Measurements from ENCODE around the gene GIMAP8.
"Not testable (repeated sequence)": the region's sequence is repeated elsewhere in the genome, so short reads cannot be mapped to it uniquely, and the experiment has no call there.

The GIMAP8 gene

DNA sequence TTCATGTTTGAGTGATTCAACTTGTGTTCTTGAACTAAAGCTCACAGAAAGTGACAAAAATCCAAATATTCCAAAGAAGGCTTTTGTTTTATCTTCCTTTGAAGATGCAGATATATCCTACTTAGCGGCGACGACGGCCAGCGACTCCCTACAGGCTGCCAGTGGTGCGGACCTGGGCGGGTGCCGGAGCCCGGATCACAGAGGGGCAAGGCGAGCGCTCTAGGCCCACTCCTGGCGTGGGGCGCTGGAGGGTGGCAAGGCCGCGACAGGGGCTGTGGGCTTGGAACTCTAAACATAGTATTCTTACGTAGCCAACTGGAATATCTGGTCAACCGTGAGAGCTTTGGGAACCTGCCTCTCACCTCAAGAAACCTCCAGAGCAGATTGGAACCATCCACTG is 63.3 kb downstream of the GIMAP8 start:
- DNase-seq (ENCODE audit: low read depth in 1 of 2, low spot score in 1 of 2): no peak

DNA sequence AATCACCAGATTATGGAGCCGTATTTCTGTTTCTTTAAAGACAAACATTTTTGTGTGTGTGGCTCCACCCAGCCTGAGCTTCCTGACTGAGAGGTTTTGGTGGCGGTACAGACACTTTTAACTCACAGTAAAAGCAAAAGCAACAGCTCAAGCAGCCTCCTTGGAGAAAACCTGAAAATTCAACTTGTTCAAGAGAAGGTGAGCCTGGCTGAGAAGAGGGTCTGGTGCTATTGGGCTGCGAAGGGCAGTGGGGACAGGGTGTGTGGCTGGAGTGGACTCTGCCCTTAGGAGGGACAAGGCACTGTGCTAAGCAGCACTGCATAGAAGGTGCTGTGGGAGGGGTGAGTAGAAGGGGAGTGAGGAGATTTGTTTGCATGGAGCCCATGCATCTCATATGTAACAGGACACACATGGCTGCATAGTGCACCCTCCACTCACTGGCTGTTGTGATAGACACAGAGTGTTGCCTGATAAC is 64.4 kb downstream of the GIMAP8 start, which contains the start of gene GIMAP7:
Gene GIMAP7, plus strand, starts transcription at position 125 of the 475 bp plus-strand sequence. CDS start 5,103 bp downstream, outside the sequence.
- DNase-seq (ENCODE audit: low read depth in 1 of 2, low spot score in 1 of 2): peak; percentile 33 to 34

DNA sequence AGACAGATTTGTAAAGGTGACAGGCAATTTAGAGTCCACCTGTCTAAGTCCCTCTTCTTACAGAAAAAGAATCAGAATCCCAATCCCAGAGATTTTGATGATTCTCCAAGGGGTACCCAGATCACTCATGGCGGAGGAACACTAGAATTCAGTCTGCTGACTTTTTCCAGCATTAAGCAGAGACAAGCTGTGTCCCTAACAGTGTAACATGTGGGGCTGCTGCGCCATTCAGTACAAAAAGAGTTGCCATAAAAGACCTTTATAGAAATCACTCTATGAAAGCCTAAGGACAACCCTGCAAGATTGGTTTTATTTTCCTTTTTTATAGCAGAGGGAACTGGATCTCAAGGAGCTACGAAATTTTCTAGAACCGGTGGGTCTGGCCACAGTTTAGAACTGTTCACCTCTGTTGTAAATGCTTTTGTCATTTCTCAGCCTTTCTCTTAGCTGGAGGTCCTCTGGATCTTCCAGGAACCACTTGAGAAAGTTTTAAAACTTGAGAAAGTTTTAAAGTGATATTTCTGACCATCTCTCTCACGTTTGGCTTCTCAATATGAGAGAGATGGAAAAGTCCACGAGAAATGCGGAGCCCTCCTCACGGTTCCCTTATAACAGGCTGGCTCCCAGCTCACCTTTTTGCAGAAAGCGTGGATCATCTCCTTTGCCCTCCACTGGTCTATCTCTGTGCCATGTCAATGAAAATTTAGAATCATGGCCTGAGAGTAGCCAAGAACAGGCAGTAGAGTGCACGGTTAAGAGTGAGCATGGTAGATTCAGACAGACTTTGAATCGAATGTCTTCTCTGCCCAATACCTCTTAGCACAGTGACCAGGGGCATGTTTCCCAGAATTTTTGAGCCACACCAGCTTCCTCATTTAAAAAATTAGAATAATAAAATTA is 65.1 kb downstream of the GIMAP8 start:
- DNase-seq (ENCODE audit: low read depth in 1 of 2, low spot score in 1 of 2): no peak

DNA sequence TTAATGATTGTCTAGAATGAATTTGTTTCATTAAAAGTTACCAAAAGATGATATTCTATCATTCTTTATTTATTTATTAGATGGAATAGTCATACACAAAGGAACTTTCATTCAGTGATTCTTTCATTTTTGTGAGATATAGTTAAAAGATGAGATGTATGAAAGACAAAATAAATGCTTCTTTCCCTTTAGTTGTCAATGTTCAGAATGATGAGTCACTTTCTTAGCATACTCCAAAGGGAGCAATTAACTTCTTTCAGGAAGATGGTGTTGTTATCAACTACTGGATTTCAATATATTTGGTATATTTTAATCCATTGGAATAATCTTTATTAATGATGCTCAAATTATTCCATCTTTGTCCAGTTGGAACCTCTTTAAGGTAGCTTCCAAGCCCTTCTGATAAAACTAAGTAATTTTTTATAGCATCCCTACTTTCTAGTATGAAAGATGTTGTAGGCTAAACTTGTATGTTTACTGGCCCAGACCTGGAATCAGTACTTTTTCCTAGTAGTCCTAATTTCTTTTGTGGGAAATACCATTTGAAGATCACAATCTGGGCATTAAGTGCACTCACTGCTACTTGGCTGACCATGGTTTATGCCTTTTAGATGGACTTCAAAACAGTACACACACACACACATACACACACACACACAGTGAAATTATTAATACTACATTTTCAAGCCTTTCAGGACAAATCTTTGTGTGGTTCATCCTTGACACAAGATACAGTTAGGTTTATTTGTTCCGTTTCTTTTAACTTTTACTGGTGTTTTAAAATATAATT is 66.7 kb downstream of the GIMAP8 start:
- no peak for DNase-seq (ENCODE audit: low read depth in 1 of 2, low spot score in 1 of 2)

DNA sequence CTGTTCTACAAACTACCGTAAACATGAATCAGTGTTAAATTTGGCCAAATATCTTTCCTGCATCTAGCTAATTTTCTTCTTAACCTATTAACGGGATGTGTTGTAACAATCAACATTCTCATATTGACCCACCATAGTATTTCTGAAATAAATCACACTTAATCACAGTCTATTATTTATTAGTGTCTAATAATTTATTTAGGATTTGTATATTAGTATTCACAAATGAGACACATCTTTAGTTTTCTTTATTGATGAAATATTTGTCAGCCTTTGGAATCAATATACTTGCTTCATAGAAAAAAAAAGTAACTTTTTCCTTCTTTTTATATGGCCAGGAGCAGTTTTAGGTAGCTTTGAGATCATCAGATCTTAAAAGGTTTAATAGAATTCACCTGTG is 68.9 kb downstream of the GIMAP8 start:
- no peak for DNase-seq (ENCODE audit: low read depth in 1 of 2, low spot score in 1 of 2)

DNA sequence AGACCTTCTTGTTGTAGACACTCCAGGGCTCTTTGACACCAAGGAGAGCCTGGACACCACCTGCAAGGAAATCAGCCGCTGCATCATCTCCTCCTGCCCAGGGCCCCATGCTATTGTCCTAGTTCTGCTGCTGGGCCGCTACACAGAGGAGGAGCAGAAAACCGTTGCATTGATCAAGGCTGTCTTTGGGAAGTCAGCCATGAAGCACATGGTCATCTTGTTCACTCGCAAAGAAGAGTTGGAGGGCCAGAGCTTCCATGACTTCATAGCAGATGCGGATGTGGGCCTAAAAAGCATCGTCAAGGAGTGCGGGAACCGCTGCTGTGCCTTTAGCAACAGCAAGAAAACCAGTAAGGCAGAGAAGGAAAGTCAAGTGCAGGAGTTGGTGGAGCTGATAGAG is 69.7 kb downstream of the GIMAP8 start:
- no peak for DNase-seq (ENCODE audit: low read depth in 1 of 2, low spot score in 1 of 2)

DNA sequence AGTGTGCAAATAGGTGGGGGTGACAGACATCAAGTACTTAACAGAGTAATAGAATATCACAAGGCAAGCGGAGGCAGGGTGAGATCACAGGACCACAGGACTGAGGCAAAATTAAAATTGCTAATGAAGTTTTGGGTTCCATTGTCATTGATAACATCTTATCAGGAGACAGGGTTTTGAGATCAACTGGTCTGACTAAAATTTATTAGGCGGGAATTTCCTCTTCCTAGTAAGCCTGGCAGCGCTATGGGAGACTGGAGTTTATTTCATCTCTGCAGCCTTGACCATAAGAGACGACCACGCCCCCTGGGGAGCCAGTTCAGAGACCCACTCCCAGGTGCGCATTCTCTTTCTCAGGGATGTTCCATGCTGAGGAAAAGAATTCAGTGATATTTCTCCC is 72.5 kb downstream of the GIMAP8 start:
- not testable (repeated sequence) for DNase-seq (ENCODE audit: low read depth in 1 of 2, low spot score in 1 of 2)

DNA sequence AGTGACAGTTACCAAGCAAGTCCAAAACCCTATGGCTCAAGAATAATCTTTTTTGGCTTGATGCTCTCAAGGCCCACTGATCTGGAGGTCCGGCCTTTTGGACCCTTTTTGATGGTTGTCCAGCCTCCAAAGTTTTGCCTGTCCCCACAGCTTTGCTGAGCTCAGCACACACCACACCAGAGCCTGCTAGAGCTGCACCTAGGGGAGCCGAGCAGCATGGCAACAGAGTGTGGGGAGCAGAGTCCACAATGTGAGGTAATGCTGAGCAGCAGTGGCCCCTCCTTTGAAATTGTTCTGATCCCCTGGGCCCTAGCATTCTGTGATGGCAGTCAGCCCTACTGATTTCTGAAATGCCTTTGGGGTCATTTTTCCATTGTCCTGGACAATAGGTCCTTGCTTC is 73.6 kb downstream of the GIMAP8 start:
- DNase-seq (ENCODE audit: low read depth in 1 of 2, low spot score in 1 of 2): no peak
